WTC11 (cell line): ENCODE measurements around the gene ERLEC1. TPM values are rescaled to one million over a fixed set of nuclear protein-coding genes. Genes with fewer than 3 reads are reported as not detected.

Experiments used
- AFF4 ChIP-seq: sonication (generic); formaldehyde crosslinking; IDR thresholded peaks from 2 replicates; pipeline ENCODE4 v1.8.1; 2023; ENCODE audit warnings: mild to moderate bottlenecking, missing genetic modification reagents, borderline replicate concordance
- ATF1 ChIP-seq: sonication (generic); formaldehyde crosslinking; IDR thresholded peaks from 2 replicates; pipeline ENCODE4 v1.8.1; 2023; ENCODE audit warnings: mild to moderate bottlenecking, moderate library complexity, missing genetic modification reagents
- ATF2 ChIP-seq: sonication (generic); formaldehyde crosslinking; IDR thresholded peaks from 2 replicates; pipeline ENCODE4 v1.8.1; 2022; ENCODE audit warnings: low read depth, missing genetic modification reagents, borderline replicate concordance
- ELF4 ChIP-seq: sonication (generic); formaldehyde crosslinking; IDR thresholded peaks from 2 replicates; pipeline ENCODE4 v1.8.1; 2022; ENCODE audit warnings: low read depth, mild to moderate bottlenecking, moderate library complexity, missing genetic modification reagents
- ETV6 ChIP-seq: sonication (generic); formaldehyde crosslinking; IDR thresholded peaks from 2 replicates; pipeline ENCODE4 v1.8.1; 2022; ENCODE audit warnings: mild to moderate bottlenecking, missing genetic modification reagents
- FOXJ3 ChIP-seq: sonication (generic); formaldehyde crosslinking; IDR thresholded peaks from 2 replicates; pipeline ENCODE4 v1.9.0; 2021; ENCODE audit warnings: missing genetic modification reagents, mild to moderate bottlenecking, borderline replicate concordance
- FOXP1 ChIP-seq: sonication (generic); formaldehyde crosslinking; IDR thresholded peaks from 2 replicates; pipeline ENCODE4 v1.8.0; 2022; ENCODE audit warnings: missing genetic modification reagents, mild to moderate bottlenecking, moderate library complexity, borderline replicate concordance
- GABPB1 ChIP-seq: sonication (generic); formaldehyde crosslinking; IDR thresholded peaks from 2 replicates; pipeline ENCODE4 v1.8.1; 2023; ENCODE audit warnings: mild to moderate bottlenecking, missing genetic modification reagents
- JAZF1 ChIP-seq: fragments of 250-450 bp; sonication (Bioruptor Pico); IDR thresholded peaks from 2 replicates; pipeline ENCODE4 v1.9.0; 2021; ENCODE audit warnings: moderate library complexity, mild to moderate bottlenecking, inconsistent platforms
- KAT7 ChIP-seq: sonication (generic); formaldehyde crosslinking; IDR thresholded peaks from 2 replicates; pipeline ENCODE4 v1.8.1; 2023; ENCODE audit warnings: missing genetic modification reagents, mild to moderate bottlenecking, borderline replicate concordance
- MAX ChIP-seq: sonication (generic); formaldehyde crosslinking; IDR thresholded peaks from 2 replicates; pipeline ENCODE4 v1.8.0; 2022; ENCODE audit warnings: mild to moderate bottlenecking, missing genetic modification reagents
- MLX ChIP-seq: sonication (generic); formaldehyde crosslinking; IDR thresholded peaks from 2 replicates; pipeline ENCODE4 v1.8.1; 2023; ENCODE audit warnings: mild to moderate bottlenecking, missing genetic modification reagents, moderate library complexity
- NFATC4 ChIP-seq: fragments of 250-450 bp; sonication (Bioruptor Pico); IDR thresholded peaks from 2 replicates; pipeline ENCODE4 v1.9.0; 2021; ENCODE audit warnings: mild to moderate bottlenecking
- NR1H2 ChIP-seq: sonication (generic); formaldehyde crosslinking; IDR thresholded peaks from 2 replicates; pipeline ENCODE4 v1.9.0; 2021; ENCODE audit warnings: mild to moderate bottlenecking, moderate library complexity, missing genetic modification reagents
- SOX15 ChIP-seq: fragments of 250-450 bp; sonication (Bioruptor Pico); IDR thresholded peaks from 2 replicates; pipeline ENCODE4 v1.9.0; 2021; ENCODE audit warnings: mild to moderate bottlenecking
- SP1 ChIP-seq: sonication (generic); formaldehyde crosslinking; conservative IDR thresholded peaks from 2 replicates; pipeline ENCODE4 v1.8.1; 2022; ENCODE audit warnings: missing genetic modification reagents
- TCF7 ChIP-seq: sonication (generic); formaldehyde crosslinking; IDR thresholded peaks from 2 replicates; pipeline ENCODE4 v1.8.0; 2022; ENCODE audit warnings: mild to moderate bottlenecking, low read depth, missing genetic modification reagents, moderate library complexity
- TEAD1 ChIP-seq: sonication (generic); formaldehyde crosslinking; IDR thresholded peaks from 2 replicates; pipeline ENCODE4 v1.8.0; 2022; ENCODE audit warnings: mild to moderate bottlenecking, missing genetic modification reagents
- ZNF121 ChIP-seq: sonication (generic); formaldehyde crosslinking; IDR thresholded peaks from 2 replicates; pipeline ENCODE4 v1.8.0; 2023; ENCODE audit warnings: missing genetic modification reagents
- ZNF396 ChIP-seq: fragments of 250-450 bp; sonication (Bioruptor Pico); IDR thresholded peaks from 2 replicates; pipeline ENCODE4 v1.8.0; 2021; ENCODE audit warnings: mild to moderate bottlenecking, moderate library complexity, borderline replicate concordance
- ZNF671 ChIP-seq: fragments of 250-450 bp; sonication (Bioruptor Pico); IDR thresholded peaks from 2 replicates; pipeline ENCODE4 v1.8.0; 2021; ENCODE audit warnings: mild to moderate bottlenecking
- ZSCAN18 ChIP-seq: fragments of 250-450 bp; sonication (Bioruptor Pico); IDR thresholded peaks from 2 replicates; pipeline ENCODE4 v2.1.2; 2022; ENCODE audit warnings: mild to moderate bottlenecking, moderate library complexity
- total RNA-seq: library from RNA; stranded (reverse); gene quantifications from 3 replicates; pipeline ENCODE4 v1.2.3, GENCODE V29; 2021
- TF ChIP-seq, protein P1 (sequence below): sonication (generic); formaldehyde crosslinking; conservative IDR thresholded peaks from 2 replicates; pipeline ENCODE4 v1.8.1; 2023; ENCODE audit warnings: mild to moderate bottlenecking, low read depth, missing genetic modification reagents, moderate library complexity
- TF ChIP-seq, protein P2 (sequence below): fragments of 250-450 bp; sonication (Bioruptor Pico); IDR thresholded peaks from 2 replicates; pipeline ENCODE4 v1.9.0; 2021; ENCODE audit warnings: mild to moderate bottlenecking
- TF ChIP-seq, protein P3 (sequence below): sonication (generic); formaldehyde crosslinking; IDR thresholded peaks from 2 replicates; pipeline ENCODE4 v1.8.0; 2023; ENCODE audit warnings: missing genetic modification reagents

The ERLEC1 gene
- total RNA-seq, 1 experiment from 2014 or later = 26.5 TPM

DNA sequence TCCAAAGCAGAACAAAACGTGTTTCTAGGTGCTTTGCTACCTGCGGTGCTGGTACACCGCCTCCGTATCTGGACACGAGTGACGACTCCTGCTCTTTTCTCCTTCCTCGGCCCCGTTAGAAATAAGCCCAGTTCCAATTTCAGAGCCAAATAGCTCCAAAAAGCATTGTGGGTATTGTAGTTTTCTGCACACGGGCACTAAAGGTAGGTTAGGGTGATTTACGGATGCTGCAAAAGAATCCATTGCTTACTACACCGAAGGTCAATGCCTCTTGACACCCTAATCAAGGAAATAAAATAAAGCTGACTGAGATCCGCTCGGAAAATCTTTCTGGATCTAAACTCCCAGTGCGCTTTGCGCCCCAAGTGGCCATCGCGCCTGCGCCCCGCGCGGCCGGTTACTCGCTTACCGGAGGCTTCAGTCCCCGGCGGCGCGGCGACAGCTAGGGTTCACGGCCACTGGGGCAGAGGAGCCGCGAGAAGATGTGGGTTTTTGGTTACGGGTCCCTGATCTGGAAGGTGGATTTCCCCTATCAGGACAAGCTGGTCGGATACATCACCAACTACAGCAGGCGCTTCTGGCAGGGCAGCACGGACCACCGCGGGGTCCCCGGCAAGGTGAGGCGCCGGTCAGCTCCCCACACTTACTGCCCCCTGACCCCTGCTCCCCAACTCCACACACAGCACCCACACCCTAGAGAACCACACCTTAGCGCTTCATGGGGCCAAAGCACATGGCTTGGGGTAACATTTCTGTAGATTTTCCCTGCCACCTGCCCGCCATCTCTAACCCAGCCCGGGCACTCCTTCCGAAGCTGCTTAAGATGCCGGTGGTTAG, 19.2 kb upstream of the ERLEC1 start, which contains the start of gene CHAC2 (continued):
- peak; percentile 67 for TF ChIP-seq MAX (CRISPR knock-in tag)
- TF ChIP-seq MLX (CRISPR knock-in tag) = no peak
- TF ChIP-seq NFATC4 = no peak
- TF ChIP-seq, protein P1, sequence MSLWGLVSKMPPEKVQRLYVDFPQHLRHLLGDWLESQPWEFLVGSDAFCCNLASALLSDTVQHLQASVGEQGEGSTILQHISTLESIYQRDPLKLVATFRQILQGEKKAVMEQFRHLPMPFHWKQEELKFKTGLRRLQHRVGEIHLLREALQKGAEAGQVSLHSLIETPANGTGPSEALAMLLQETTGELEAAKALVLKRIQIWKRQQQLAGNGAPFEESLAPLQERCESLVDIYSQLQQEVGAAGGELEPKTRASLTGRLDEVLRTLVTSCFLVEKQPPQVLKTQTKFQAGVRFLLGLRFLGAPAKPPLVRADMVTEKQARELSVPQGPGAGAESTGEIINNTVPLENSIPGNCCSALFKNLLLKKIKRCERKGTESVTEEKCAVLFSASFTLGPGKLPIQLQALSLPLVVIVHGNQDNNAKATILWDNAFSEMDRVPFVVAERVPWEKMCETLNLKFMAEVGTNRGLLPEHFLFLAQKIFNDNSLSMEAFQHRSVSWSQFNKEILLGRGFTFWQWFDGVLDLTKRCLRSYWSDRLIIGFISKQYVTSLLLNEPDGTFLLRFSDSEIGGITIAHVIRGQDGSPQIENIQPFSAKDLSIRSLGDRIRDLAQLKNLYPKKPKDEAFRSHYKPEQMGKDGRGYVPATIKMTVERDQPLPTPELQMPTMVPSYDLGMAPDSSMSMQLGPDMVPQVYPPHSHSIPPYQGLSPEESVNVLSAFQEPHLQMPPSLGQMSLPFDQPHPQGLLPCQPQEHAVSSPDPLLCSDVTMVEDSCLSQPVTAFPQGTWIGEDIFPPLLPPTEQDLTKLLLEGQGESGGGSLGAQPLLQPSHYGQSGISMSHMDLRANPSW = no peak
- TF ChIP-seq, protein P2, sequence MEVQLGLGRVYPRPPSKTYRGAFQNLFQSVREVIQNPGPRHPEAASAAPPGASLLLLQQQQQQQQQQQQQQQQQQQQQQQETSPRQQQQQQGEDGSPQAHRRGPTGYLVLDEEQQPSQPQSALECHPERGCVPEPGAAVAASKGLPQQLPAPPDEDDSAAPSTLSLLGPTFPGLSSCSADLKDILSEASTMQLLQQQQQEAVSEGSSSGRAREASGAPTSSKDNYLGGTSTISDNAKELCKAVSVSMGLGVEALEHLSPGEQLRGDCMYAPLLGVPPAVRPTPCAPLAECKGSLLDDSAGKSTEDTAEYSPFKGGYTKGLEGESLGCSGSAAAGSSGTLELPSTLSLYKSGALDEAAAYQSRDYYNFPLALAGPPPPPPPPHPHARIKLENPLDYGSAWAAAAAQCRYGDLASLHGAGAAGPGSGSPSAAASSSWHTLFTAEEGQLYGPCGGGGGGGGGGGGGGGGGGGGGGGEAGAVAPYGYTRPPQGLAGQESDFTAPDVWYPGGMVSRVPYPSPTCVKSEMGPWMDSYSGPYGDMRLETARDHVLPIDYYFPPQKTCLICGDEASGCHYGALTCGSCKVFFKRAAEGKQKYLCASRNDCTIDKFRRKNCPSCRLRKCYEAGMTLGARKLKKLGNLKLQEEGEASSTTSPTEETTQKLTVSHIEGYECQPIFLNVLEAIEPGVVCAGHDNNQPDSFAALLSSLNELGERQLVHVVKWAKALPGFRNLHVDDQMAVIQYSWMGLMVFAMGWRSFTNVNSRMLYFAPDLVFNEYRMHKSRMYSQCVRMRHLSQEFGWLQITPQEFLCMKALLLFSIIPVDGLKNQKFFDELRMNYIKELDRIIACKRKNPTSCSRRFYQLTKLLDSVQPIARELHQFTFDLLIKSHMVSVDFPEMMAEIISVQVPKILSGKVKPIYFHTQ (CRISPR knock-in tag) = no peak
- TF ChIP-seq ATF2 = no peak
- TF ChIP-seq GABPB1 (CRISPR knock-in tag) = 0 out of 2 replicates have a peak, but pooled peaks have one; percentile 18
- peak; percentile 75; the same call in 1 of the 2 replicates for TF ChIP-seq FOXP1 (CRISPR knock-in tag)
- no peak for TF ChIP-seq ZNF671 (CRISPR knock-in tag)
- 0 out of 2 replicates have a peak, but pooled peaks have one; percentile 20 for TF ChIP-seq ATF1 (CRISPR knock-in tag)
- no peak for TF ChIP-seq NR1H2 (CRISPR knock-in tag)
- peak; percentile 15; the same call in 1 of the 2 replicates for TF ChIP-seq TEAD1 (CRISPR knock-in tag)
- no peak for TF ChIP-seq FOXJ3 (CRISPR knock-in tag)
- no peak for TF ChIP-seq AFF4 (CRISPR knock-in tag)
- TF ChIP-seq, protein P3, sequence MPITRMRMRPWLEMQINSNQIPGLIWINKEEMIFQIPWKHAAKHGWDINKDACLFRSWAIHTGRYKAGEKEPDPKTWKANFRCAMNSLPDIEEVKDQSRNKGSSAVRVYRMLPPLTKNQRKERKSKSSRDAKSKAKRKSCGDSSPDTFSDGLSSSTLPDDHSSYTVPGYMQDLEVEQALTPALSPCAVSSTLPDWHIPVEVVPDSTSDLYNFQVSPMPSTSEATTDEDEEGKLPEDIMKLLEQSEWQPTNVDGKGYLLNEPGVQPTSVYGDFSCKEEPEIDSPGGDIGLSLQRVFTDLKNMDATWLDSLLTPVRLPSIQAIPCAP (CRISPR knock-in tag) = no peak
- TF ChIP-seq SP1 (CRISPR knock-in tag) = peak; percentile 42; the same call in 1 of the 2 replicates
- no peak for TF ChIP-seq ZNF121 (CRISPR knock-in tag)
- no peak for TF ChIP-seq KAT7
- TF ChIP-seq JAZF1 (CRISPR knock-in tag) = no peak
- TF ChIP-seq ZSCAN18 (CRISPR knock-in tag) = no peak
- TF ChIP-seq ETV6 = no peak; the same call in 1 of the 2 replicates
- TF ChIP-seq TCF7 (CRISPR knock-in tag) = no peak
- TF ChIP-seq SOX15 (CRISPR knock-in tag) = no peak
- no peak for TF ChIP-seq ZNF396 (CRISPR knock-in tag)
- no peak for TF ChIP-seq ELF4 (CRISPR knock-in tag)
